ENCODE data around the gene SPTB.

Gene SPTB

GRCh38 chr14:64880221-64881121 lies 764 bp upstream of the SPTB start:
- peak; percentile 80 for DNase-seq

- DNase-seq: no peak
Measured at GRCh38 chr14:64878837-64879634, 671 bp downstream of the SPTB start.

GRCh38 chr14:64877846-64878245 lies 1.9 kb downstream of the SPTB start:
- DNase-seq: no peak

- no peak for DNase-seq
Measured at GRCh38 chr14:64875350-64875749, 4.4 kb downstream of the SPTB start.

- DNase-seq: no peak
Measured at GRCh38 chr14:64873506-64874219, 6.0 kb downstream of the SPTB start.

GRCh38 chr14:64871344-64871743 lies 8.4 kb downstream of the SPTB start:
- no peak for DNase-seq

GRCh38 chr14:64870160-64870559 lies 9.5 kb downstream of the SPTB start:
- DNase-seq: no peak

GRCh38 chr14:64868841-64869240 lies 10.9 kb downstream of the SPTB start:
- DNase-seq: no peak

- DNase-seq: no peak
Measured at GRCh38 chr14:64868379-64868778, 11.3 kb downstream of the SPTB start.

- DNase-seq: no peak
Measured at GRCh38 chr14:64867182-64867581, 12.5 kb downstream of the SPTB start.

GRCh38 chr14:64865992-64866391 lies 13.7 kb downstream of the SPTB start:
- no peak for DNase-seq

- no peak for DNase-seq
Measured at GRCh38 chr14:64865109-64865508, 14.6 kb downstream of the SPTB start.

- DNase-seq: no peak
Measured at GRCh38 chr14:64864258-64864657, 15.4 kb downstream of the SPTB start.

- no peak for DNase-seq
Measured at GRCh38 chr14:64861916-64862315, 17.8 kb downstream of the SPTB start.

GRCh38 chr14:64860039-64860438 lies 19.7 kb downstream of the SPTB start:
- no peak for DNase-seq

- no peak for DNase-seq
Measured at GRCh38 chr14:64857979-64858744, 21.5 kb downstream of the SPTB start.

GRCh38 chr14:64856529-64857445 lies 22.9 kb downstream of the SPTB start:
- DNase-seq: no peak

GRCh38 chr14:64855721-64856528 lies 23.8 kb downstream of the SPTB start:
- no peak for DNase-seq

GRCh38 chr14:64850369-64851137 lies 29.2 kb downstream of the SPTB start:
- no peak for DNase-seq

GRCh38 chr14:64849940-64850339 lies 29.8 kb downstream of the SPTB start:
- DNase-seq: no peak
